ENCODE measurements around the gene CAPN8.

Gene CAPN8

GRCh38 chr1:223700942-223701637 lies 35.6 kb upstream of the CAPN8 start:
- DNase-seq = no peak

- no peak for DNase-seq
These were observed 35.0 kb upstream of the CAPN8 start for GRCh38 chr1:223700388-223700918.

- no peak for DNase-seq
These were observed 30.4 kb upstream of the CAPN8 start for GRCh38 chr1:223695941-223696340.

- no peak for DNase-seq
These were observed 29.6 kb upstream of the CAPN8 start for GRCh38 chr1:223695014-223695548.

GRCh38 chr1:223691121-223691520 lies 25.6 kb upstream of the CAPN8 start:
- no peak for DNase-seq

GRCh38 chr1:223684488-223684792 lies 18.9 kb upstream of the CAPN8 start:
- no peak for DNase-seq

- peak; percentile 36 for DNase-seq
These were observed 18.3 kb upstream of the CAPN8 start for GRCh38 chr1:223683586-223684487.

GRCh38 chr1:223682502-223682901 lies 17.0 kb upstream of the CAPN8 start:
- no peak for DNase-seq

- DNase-seq = no peak
These were observed 14.7 kb upstream of the CAPN8 start for GRCh38 chr1:223680188-223680587.

- DNase-seq = peak; percentile 17
These were observed 13.3 kb upstream of the CAPN8 start for GRCh38 chr1:223678841-223679240.

GRCh38 chr1:223674119-223674890 lies 8.8 kb upstream of the CAPN8 start:
- no peak for DNase-seq

GRCh38 chr1:223670458-223671159 lies 5.1 kb upstream of the CAPN8 start:
- no peak for DNase-seq

- DNase-seq = no peak
These were observed 3.7 kb upstream of the CAPN8 start for GRCh38 chr1:223669003-223669795.

GRCh38 chr1:223667484-223668182 lies 2.1 kb upstream of the CAPN8 start:
- DNase-seq = no peak

GRCh38 chr1:223664106-223664505 lies 1.4 kb downstream of the CAPN8 start:
- no peak for DNase-seq

- DNase-seq = no peak
These were observed 2.6 kb downstream of the CAPN8 start for GRCh38 chr1:223662943-223663342.

- DNase-seq = no peak
These were observed 5.8 kb downstream of the CAPN8 start for GRCh38 chr1:223659711-223660110.

- DNase-seq = no peak
These were observed 7.5 kb downstream of the CAPN8 start for GRCh38 chr1:223657978-223658377.

GRCh38 chr1:223654083-223654482 lies 11.4 kb downstream of the CAPN8 start:
- no peak for DNase-seq

- DNase-seq = no peak
These were observed 12.1 kb downstream of the CAPN8 start for GRCh38 chr1:223653431-223653830.

GRCh38 chr1:223653015-223653414 lies 12.5 kb downstream of the CAPN8 start:
- DNase-seq = no peak
